BE2C (cell line): ENCODE measurements around the gene C9orf43.

Experiments used
- DNase-seq: peaks from one replicate; pipeline ENCODE4 v3.0.0-alpha.2; 2020
- H3K27me3 ChIP-seq: fragments of 250-450 bp; sonication (Bioruptor Pico); 2 replicates; pipeline ENCODE4 v1.5.1; 2020; ENCODE audit warnings: mild to moderate bottlenecking
- H3K36me3 ChIP-seq: fragments of 250-450 bp; sonication (Bioruptor Pico); 2 replicates; pipeline ENCODE4 v1.5.1; 2020; ENCODE audit warnings: mild to moderate bottlenecking
- H3K4me1 ChIP-seq: fragments of 250-450 bp; sonication (Bioruptor Pico); 2 replicates; pipeline ENCODE4 v1.5.1; 2020
- H3K4me3 ChIP-seq: 2 replicates; pipeline ENCODE4 v1.5.1; 2011; ENCODE audit warnings: low read depth, low read length
- H3K9me3 ChIP-seq: fragments of 250-450 bp; sonication (Bioruptor Pico); 2 replicates; pipeline ENCODE4 v1.5.1; 2020
- CTCF ChIP-seq: IDR thresholded peaks from 2 replicates; pipeline ENCODE4 v1.5.1; 2012; ENCODE audit warnings: mild to moderate bottlenecking, low read depth, low read length

The C9orf43 gene

GRCh38 chr9:113462781-113463286 is 52.3 kb downstream of the C9orf43 start:
- Histone ChIP-seq H3K36me3 (no peaks in the 10 kb centered on the region), H3K4me3 (peak overlapping the region; percentile 80; the same call in 1 of the 2 replicates), H3K27me3 (no peaks in the 10 kb centered on the region), H3K4me1 (no peaks in the 10 kb centered on the region), H3K9me3 (no peaks in the 10 kb centered on the region)
- DNase-seq: no peak
- TF ChIP-seq CTCF: no peak

GRCh38 chr9:113463418-113464285 is 53.1 kb downstream of the C9orf43 start, which contains the start of gene RGS3:
TSS of gene RGS3 (plus strand) at chr9:113463727. CDS start at chr9:113463803, 76 bp downstream.
- no peak for TF ChIP-seq CTCF
- H3K4me1 ChIP-seq: no peaks in the 10 kb centered on the region
- no peaks in the 10 kb centered on the region for H3K9me3 ChIP-seq
- peak within 1 kb of the TSS; percentile 80 for H3K4me3 ChIP-seq
- no peaks in the 10 kb centered on the region for H3K36me3 ChIP-seq
- no peaks in the 10 kb centered on the region for H3K27me3 ChIP-seq
- peak; percentile 73 for DNase-seq

- no peak for TF ChIP-seq CTCF
- DNase-seq: no peak
- peak overlapping the region; percentile 80 for H3K4me3 ChIP-seq
These were observed 53.7 kb downstream of the C9orf43 start for GRCh38 chr9:113464286-113464660.

GRCh38 chr9:113465599-113466140 is 55.1 kb downstream of the C9orf43 start:
- H3K9me3 ChIP-seq: no peaks in the 10 kb centered on the region
- no peaks in the 10 kb centered on the region for H3K27me3 ChIP-seq
- no peaks in the 10 kb centered on the region for H3K4me1 ChIP-seq
- H3K4me3 ChIP-seq: peak overlapping the region; percentile 80
- no peak for TF ChIP-seq CTCF
- no peaks in the 10 kb centered on the region for H3K36me3 ChIP-seq
- peak; percentile 64 for DNase-seq

More at GRCh38 chr9:113464286-113464660, 53.7 kb downstream of the C9orf43 start:
- no peaks in the 10 kb centered on the region for H3K4me1 ChIP-seq
- no peaks in the 10 kb centered on the region for H3K36me3 ChIP-seq
- no peaks in the 10 kb centered on the region for H3K27me3 ChIP-seq
- H3K9me3 ChIP-seq: no peaks in the 10 kb centered on the region

GRCh38 chr9:113467183-113467582 is 56.6 kb downstream of the C9orf43 start:
- no peaks in the 10 kb centered on the region for H3K36me3 ChIP-seq
- no peaks in the 10 kb centered on the region for H3K4me1 ChIP-seq
- no peak for TF ChIP-seq CTCF
- no peaks in the 10 kb centered on the region for H3K27me3 ChIP-seq
- H3K4me3 ChIP-seq: no peak overlapping the region
- no peak for DNase-seq
- no peaks in the 10 kb centered on the region for H3K9me3 ChIP-seq
